HEK293 (cell line): ENCODE data around the gene GATAD2A.

ENCODE experiments used
- HOXC10 ChIP-seq: sonication (generic); formaldehyde crosslinking; IDR thresholded peaks from 2 replicates; pipeline ENCODE4 v1.8.1; 2023; ENCODE audit warnings: mild to moderate bottlenecking, missing genetic modification reagents
- KLF16 ChIP-seq: fragments of 450-650 bp; formaldehyde crosslinking; IDR thresholded peaks from 2 replicates; pipeline ENCODE4 v1.5.1; 2017; ENCODE audit warnings: missing biosample characterization, missing genetic modification characterization
- KLF8 ChIP-seq: fragments of 450-650 bp; formaldehyde crosslinking; IDR thresholded peaks from 2 replicates; pipeline ENCODE4 v1.5.1; 2016; ENCODE audit warnings: missing biosample characterization, missing genetic modification characterization
- PRDM10 ChIP-seq: fragments of 450-650 bp; formaldehyde crosslinking; IDR thresholded peaks from 2 replicates; pipeline ENCODE4 v1.5.1; 2016; ENCODE audit warnings: missing biosample characterization, missing genetic modification characterization
- SCRT1 ChIP-seq: fragments of 450-650 bp; formaldehyde crosslinking; IDR thresholded peaks from 2 replicates; pipeline ENCODE4 v1.5.1; 2016; ENCODE audit warnings: missing biosample characterization, missing genetic modification characterization, borderline replicate concordance
- YY2 ChIP-seq: fragments of 450-650 bp; formaldehyde crosslinking; IDR thresholded peaks from 2 replicates; pipeline ENCODE4 v1.5.1; 2016; ENCODE audit warnings: missing biosample characterization, missing genetic modification characterization
- ZBTB48 ChIP-seq: fragments of 450-650 bp; formaldehyde crosslinking; IDR thresholded peaks from 2 replicates; pipeline ENCODE4 v1.5.1; 2016; ENCODE audit warnings: missing biosample characterization, missing genetic modification characterization
- ZNF121 ChIP-seq: fragments of 450-650 bp; formaldehyde crosslinking; IDR thresholded peaks from 2 replicates; pipeline ENCODE4 v1.5.1; 2016; ENCODE audit warnings: missing biosample characterization, missing genetic modification characterization
- ZNF138 ChIP-seq: fragments of 450-650 bp; formaldehyde crosslinking; IDR thresholded peaks from 2 replicates; pipeline ENCODE4 v1.5.1; 2016; ENCODE audit warnings: missing biosample characterization, missing genetic modification characterization, borderline replicate concordance
- ZNF146 ChIP-seq: fragments of 450-650 bp; formaldehyde crosslinking; IDR thresholded peaks from 2 replicates; pipeline ENCODE4 v1.5.1; 2016; ENCODE audit warnings: missing biosample characterization, missing genetic modification characterization
- ZNF155 ChIP-seq: fragments of 450-650 bp; formaldehyde crosslinking; IDR thresholded peaks from 2 replicates; pipeline ENCODE4 v1.5.1; 2016; ENCODE audit warnings: missing biosample characterization, missing genetic modification characterization
- ZNF24 ChIP-seq: fragments of 450-650 bp; formaldehyde crosslinking; IDR thresholded peaks from 2 replicates; pipeline ENCODE4 v1.5.1; 2016; ENCODE audit warnings: missing biosample characterization, missing genetic modification characterization
- ZNF324 ChIP-seq: fragments of 450-650 bp; formaldehyde crosslinking; IDR thresholded peaks from 2 replicates; pipeline ENCODE4 v1.5.1; 2016; ENCODE audit warnings: missing biosample characterization, missing genetic modification characterization
- ZNF48 ChIP-seq: fragments of 450-650 bp; formaldehyde crosslinking; IDR thresholded peaks from 2 replicates; pipeline ENCODE4 v1.5.1; 2016; ENCODE audit warnings: missing biosample characterization, missing genetic modification characterization
- ZNF530 ChIP-seq: fragments of 450-650 bp; formaldehyde crosslinking; IDR thresholded peaks from 2 replicates; pipeline ENCODE4 v1.5.1; 2016; ENCODE audit warnings: low read depth, missing biosample characterization, missing genetic modification characterization
- ZNF544 ChIP-seq: fragments of 450-650 bp; formaldehyde crosslinking; IDR thresholded peaks from 2 replicates; pipeline ENCODE4 v1.5.0; 2017; ENCODE audit warnings: missing biosample characterization, missing genetic modification characterization
- ZNF548 ChIP-seq: fragments of 450-650 bp; formaldehyde crosslinking; IDR thresholded peaks from 2 replicates; pipeline ENCODE4 v1.5.1; 2016; ENCODE audit warnings: missing biosample characterization, missing genetic modification characterization
- ZNF558 ChIP-seq: fragments of 450-650 bp; formaldehyde crosslinking; IDR thresholded peaks from 2 replicates; pipeline ENCODE4 v1.5.1; 2016; ENCODE audit warnings: missing biosample characterization, missing genetic modification characterization
- ZNF561 ChIP-seq: fragments of 450-650 bp; IDR thresholded peaks from 2 replicates; pipeline ENCODE4 v1.5.1; 2018; ENCODE audit warnings: missing biosample characterization, missing genetic modification characterization, borderline replicate concordance
- ZNF768 ChIP-seq: fragments of 450-650 bp; formaldehyde crosslinking; IDR thresholded peaks from 2 replicates; pipeline ENCODE4 v1.5.1; 2018; ENCODE audit warnings: missing biosample characterization, mild to moderate bottlenecking, missing genetic modification characterization
- ZNF777 ChIP-seq: fragments of 450-650 bp; formaldehyde crosslinking; IDR thresholded peaks from 2 replicates; pipeline ENCODE4 v1.5.1; 2017; ENCODE audit warnings: missing biosample characterization, missing genetic modification characterization, borderline replicate concordance
- ZNF837 ChIP-seq: fragments of 450-650 bp; formaldehyde crosslinking; IDR thresholded peaks from 2 replicates; pipeline ENCODE4 v1.5.1; 2016; ENCODE audit warnings: missing biosample characterization, missing genetic modification characterization
- ZNF843 ChIP-seq: fragments of 450-650 bp; formaldehyde crosslinking; IDR thresholded peaks from 2 replicates; pipeline ENCODE4 v1.5.1; 2016; ENCODE audit warnings: missing biosample characterization, missing genetic modification characterization
- TF ChIP-seq, protein P1 (sequence below): fragments of 450-650 bp; formaldehyde crosslinking; IDR thresholded peaks from 2 replicates; pipeline ENCODE4 v1.5.1; 2016; ENCODE audit warnings: missing biosample characterization, missing genetic modification characterization
- TF ChIP-seq, protein P2 (sequence below): fragments of 450-650 bp; formaldehyde crosslinking; IDR thresholded peaks from 2 replicates; pipeline ENCODE4 v1.5.1; 2016; ENCODE audit warnings: missing biosample characterization, missing genetic modification characterization

Gene GATAD2A

GRCh38 chr19:19515642-19516519 is 110.4 kb downstream of the GATAD2A start, which contains the start of gene NDUFA13 (continued):
- TF ChIP-seq ZNF146 (tag by site-specific recombination) (no peak), ZNF155 (tag by site-specific recombination) (no peak), KLF8 (tag by site-specific recombination) (peak; percentile 57; the same call in 1 of the 2 replicates), KLF16 (tag by site-specific recombination) (no peak; the same call in 1 of the 2 replicates), ZNF558 (no peak), ZNF777 (tag by site-specific recombination) (no peak), ZNF548 (tag by site-specific recombination) (no peak), SCRT1 (tag by site-specific recombination) (no peak), ZNF138 (no peak), ZNF837 (tag by site-specific recombination) (no peak), ZNF530 (tag by site-specific recombination) (no peak), ZNF48 (tag by site-specific recombination) (no peak), ZNF324 (tag by site-specific recombination) (peak; percentile 55; the same call in 1 of the 2 replicates), ZNF24 (tag by site-specific recombination) (peak; percentile 6; the same call in 1 of the 2 replicates), ZNF561 (tag by site-specific recombination) (peak; percentile 27; the same call in 1 of the 2 replicates), ZBTB48 (tag by site-specific recombination) (peak; percentile 71; the same call in 1 of the 2 replicates), HOXC10 (peak; percentile 78; the same call in 1 of the 2 replicates), ZNF544 (tag by site-specific recombination) (no peak), ZNF121 (tag by site-specific recombination) (no peak), PRDM10 (peak; percentile 38; the same call in 1 of the 2 replicates), YY2 (tag by site-specific recombination) (peak; percentile 98), ZNF768 (tag by site-specific recombination) (no peak), ZNF843 (peak; percentile 20; the same call in 1 of the 2 replicates)
- TF ChIP-seq, protein P1, sequence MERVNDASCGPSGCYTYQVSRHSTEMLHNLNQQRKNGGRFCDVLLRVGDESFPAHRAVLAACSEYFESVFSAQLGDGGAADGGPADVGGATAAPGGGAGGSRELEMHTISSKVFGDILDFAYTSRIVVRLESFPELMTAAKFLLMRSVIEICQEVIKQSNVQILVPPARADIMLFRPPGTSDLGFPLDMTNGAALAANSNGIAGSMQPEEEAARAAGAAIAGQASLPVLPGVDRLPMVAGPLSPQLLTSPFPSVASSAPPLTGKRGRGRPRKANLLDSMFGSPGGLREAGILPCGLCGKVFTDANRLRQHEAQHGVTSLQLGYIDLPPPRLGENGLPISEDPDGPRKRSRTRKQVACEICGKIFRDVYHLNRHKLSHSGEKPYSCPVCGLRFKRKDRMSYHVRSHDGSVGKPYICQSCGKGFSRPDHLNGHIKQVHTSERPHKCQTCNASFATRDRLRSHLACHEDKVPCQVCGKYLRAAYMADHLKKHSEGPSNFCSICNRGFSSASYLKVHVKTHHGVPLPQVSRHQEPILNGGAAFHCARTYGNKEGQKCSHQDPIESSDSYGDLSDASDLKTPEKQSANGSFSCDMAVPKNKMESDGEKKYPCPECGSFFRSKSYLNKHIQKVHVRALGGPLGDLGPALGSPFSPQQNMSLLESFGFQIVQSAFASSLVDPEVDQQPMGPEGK (tag by site-specific recombination) = peak; percentile 34; the same call in 1 of the 2 replicates
- TF ChIP-seq, protein P2, sequence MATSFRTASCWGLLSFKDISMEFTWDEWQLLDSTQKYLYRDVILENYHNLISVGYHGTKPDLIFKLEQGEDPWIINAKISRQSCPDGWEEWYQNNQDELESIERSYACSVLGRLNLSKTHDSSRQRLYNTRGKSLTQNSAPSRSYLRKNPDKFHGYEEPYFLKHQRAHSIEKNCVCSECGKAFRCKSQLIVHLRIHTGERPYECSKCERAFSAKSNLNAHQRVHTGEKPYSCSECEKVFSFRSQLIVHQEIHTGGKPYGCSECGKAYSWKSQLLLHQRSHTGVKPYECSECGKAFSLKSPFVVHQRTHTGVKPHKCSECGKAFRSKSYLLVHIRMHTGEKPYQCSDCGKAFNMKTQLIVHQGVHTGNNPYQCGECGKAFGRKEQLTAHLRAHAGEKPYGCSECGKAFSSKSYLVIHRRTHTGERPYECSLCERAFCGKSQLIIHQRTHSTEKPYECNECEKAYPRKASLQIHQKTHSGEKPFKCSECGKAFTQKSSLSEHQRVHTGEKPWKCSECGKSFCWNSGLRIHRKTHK (tag by site-specific recombination) = no peak
